Glomerular endothelial cell (primary cell): ENCODE measurements around the gene CAMK2N1. TPM values are rescaled to one million over a fixed set of nuclear protein-coding genes. Genes with fewer than 3 reads are reported as not detected.

Experiments
- DNase-seq: peaks from one replicate; pipeline ENCODE4 v3.0.0-alpha.2; 2011; ENCODE audit warnings: low read depth, low spot score; ENCODE audit errors: extremely low read depth
- total RNA-seq: library from RNA; depleted of rRNA; stranded (reverse); fragments of >200 nt; gene quantifications from 2 replicates; pipeline ENCODE4 v1.2.3, GENCODE V29; 2015

Gene CAMK2N1
- total RNA-seq, 1 donor from 2014 or later = 8.9 TPM

DNA sequence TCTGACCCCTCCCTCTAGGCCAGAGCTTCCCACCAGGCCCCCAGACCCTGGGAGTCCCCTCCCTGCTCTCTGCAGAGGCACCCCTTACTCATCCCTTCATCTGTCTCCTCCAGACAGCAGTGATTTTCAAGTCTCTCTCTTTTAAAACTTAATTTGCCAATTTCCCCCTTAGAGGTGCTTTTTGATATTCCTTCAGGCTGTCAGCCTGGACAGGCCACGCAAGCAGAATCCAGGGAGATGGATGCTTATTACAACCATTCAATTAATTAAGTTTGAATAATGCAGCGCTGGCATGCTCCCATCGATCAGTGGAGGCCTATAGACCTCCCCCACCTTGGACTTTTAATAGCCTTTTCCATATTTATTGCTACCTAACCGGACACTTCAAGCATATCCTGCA lies 6.2 kb downstream of the CAMK2N1 start:
- DNase-seq = no peak

DNA sequence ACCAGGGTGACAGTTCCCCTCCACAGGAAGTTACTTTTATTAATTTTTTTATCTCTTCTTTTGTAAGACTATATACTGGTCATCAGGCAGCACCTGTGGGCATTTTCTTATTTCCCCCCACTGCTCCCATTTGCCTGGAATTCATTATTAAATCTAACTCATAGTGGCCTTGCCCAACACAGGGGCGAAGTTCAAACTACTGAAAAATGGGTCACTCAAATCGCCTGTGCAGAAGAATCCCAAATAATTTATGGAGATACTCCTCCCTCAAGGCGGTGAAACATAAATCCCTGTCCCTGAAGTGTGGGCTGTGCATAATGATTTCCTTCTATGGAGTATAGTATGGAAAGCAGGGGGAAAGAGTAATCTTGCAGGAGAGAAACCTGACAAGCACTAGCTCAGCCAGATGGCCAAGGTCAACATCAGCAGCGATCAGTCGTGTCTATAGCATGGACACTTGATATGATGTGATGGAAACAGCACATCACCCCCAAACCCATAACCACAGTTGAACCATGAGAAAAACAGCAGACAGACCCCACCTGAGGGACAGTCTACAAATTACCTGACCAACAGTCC lies 7.9 kb downstream of the CAMK2N1 start:
- no peak for DNase-seq

DNA sequence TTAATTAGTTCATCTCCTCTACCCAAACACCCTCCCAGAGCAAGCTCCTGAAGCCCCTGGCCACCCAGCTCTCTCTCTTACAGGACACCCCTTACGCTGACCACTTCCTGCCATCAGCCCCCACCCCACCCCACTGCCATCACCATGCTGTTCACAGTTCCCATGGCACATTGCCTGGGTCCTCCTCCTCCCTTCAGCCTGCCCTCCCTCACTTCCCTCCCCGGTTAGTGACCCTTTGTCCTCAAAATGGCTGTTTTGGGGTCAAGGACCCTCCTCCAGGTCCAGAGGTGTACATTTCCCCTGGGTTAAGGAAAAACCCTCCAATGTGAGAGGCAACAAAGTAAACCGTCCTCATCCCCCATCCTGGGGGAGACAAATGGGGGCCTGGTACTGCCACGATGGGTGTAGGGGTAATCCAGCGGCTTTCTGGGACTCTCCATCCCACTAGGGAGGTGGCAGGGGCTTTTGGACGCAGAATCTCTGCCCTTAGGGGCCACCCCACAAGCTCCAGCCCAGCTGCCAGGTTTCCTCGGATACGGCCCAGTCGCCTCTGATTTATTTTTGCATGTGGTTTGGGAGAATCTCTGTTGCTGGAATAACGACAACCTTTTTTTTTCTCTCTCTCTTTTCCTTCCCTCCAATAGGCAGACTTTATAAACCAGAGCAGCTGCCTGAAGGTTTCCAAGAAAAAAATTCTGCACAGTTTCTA lies 8.5 kb downstream of the CAMK2N1 start:
- no peak for DNase-seq

DNA sequence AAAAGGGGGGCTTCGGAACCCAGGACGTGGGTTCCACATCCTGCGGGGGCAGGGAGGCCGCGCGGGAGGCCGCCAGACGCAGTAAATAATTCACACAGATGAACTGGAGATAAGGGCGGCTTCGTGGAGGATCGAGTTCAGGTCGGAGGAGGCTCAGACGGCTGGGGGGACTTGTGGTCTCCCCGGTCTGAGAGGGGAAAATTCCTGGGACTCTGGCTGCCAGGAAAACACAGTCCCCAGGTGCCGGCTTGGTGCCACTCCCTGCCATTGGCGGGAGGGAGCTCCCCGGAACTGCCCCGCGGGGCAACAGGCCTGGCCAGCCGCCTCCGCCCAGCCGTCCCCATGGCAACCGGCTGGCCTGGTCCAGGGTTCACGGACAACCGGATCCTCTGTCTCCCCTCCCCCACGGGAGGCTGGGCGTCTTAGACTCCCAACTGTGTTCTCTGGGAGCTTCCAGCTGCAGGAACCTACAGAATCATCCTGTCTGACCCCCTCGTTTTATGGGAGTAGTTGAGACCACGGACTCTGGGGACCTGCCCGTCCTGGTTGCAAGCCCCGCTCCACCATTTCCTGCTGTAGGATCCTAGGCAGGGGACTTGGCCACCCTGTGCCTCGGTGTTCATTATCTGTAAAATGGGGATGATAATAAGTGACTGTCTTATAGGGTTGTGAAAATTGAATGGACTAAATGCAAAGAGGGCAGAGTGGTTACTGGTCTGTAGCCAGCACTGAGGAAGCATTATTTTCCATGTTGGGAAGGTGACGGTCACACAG lies 9.6 kb downstream of the CAMK2N1 start:
- no peak for DNase-seq

DNA sequence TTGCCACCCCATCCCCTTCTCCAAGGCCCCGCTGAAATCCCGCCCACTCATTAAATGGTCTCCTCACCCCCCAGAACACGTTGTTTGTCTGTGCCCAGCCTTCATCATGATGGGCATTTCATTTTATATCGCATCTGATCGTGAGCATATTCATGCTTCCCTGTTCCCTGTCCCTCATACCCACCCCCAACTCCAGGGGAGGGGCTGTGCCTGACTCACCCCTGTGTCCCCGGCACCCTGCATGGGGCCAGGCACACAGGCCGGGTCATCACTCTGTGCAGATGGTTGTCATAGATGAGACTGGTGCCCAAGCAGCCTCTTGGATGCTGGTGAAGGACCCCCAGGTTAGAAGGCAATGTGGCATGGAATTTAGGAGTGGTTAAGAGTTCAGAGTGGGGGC lies 11.0 kb downstream of the CAMK2N1 start:
- no peak for DNase-seq

DNA sequence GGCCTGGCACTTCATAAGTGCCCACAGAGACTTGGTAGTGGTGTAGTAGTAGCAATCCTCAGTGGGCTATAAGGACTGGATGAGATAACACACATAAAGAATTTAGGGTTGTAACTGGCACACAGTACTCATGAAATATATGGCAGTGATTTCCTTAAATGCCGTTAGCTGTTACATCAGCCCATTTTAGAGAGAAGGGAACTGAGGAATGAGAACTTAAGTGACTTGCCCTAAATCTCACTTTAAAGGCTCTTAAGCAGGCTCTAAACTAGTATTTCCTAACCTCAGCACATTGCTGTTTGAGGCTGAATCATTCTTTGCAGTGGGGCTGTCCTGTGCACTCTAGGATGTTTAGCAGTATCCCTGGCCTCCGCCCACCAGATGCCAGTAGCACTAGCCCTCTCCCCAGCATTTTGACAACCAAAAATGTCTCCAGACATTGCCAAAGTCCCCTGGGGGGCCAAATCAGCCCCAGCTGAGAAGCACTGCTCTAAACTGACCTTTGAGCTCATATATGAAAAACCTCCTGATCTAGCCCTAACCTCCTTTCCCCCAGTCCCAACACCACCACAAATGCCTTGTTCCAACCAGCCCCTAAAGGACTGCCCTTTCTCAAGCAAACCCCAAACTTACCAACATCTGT lies 11.6 kb downstream of the CAMK2N1 start:
- DNase-seq = no peak

DNA sequence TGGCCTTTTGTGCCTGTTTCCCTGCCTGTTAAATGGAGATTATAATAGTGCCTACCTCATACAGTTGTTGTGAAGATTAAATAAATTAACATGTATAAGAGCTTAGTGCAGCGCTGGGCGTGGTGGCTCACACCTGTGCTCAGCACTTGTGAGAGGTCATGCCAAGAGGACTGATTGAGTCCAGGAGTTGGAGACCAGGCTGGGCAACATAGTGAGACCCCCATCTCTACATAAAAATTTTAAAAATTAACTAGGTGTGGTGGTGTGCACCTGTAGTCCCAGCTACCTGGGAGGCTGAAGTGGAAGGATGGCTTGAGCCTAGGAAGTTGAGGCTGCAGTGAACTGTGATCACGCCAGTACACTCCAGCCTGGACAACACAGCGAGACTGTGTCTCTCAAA lies 12.1 kb downstream of the CAMK2N1 start:
- DNase-seq = no peak

DNA sequence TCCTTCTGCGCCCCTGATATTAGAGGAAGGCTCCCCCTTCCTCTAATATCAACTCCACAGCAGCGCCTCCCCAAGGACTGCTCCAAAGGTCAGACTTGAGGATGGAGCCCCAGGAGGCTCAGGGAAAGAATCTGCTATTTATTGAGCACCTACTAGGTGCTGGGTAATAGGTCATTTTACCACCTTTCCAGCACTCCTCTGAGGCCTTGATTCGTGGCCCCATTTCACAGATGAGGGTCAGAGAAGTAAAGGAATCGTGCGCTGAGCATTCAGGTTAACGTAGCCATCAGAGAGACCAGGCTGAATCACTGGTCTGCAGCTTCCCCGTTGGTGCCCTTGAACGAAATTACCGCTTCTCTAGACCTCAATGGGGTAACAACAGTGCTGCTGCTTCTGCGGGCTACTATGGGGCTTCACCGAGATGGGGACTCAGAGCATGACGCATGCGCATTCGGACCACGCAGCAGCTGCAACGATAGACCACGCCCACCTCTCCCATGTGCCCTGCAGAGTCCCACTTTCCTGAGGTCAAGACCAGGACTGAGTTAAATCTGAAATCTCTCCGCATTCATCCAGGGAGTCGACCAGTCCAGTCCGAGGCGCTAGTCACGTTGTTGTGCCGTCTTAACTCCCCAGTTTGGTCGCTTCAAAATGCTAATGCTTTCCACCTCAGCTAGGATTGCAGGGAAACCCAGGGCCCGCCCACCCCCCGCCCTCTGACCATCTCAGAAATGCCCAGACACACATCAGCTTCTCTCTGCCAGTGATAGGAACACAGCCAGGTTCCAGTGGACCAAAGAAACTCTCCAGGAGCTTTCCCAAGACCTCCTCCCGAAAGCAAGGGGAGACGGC lies 12.9 kb downstream of the CAMK2N1 start:
- no peak for DNase-seq

DNA sequence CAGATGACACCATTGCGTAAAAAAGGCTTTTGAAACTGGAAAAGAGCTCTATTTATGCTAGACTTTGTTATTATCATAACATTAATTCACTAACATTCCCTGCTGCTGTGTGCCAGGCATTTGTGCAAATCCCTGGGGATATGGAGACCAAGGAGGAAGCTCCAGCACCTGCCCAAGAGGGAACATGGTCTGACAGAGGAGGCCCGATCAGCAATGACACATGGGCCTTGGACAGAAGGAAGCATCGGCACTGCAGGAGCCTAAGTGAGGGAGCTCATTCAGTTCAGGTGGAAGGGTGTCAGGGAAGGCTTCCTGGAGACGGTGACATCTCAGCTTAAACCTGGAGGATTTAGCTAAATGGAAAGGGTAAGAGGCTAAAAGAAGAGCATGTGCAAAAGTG lies 13.9 kb downstream of the CAMK2N1 start:
- DNase-seq = no peak

DNA sequence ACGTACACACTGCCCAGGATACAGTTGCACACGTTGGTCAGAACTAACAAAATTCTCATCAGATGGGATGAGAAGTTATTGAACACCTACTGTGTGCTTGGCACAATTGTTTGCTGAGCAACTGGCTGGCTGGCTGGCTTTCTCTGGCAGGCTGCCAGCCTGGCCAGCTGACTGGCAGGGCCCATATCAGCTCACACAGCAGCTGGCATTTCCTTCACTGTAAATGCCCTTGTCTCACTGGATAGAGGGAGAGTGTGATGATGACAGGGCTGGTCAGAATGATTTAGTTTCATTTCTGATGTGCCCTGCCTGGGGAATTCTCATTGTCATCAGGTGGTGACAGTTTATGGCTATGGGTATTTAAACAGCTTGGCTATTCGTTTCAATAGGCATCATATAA lies 15.8 kb downstream of the CAMK2N1 start:
- no peak for DNase-seq

DNA sequence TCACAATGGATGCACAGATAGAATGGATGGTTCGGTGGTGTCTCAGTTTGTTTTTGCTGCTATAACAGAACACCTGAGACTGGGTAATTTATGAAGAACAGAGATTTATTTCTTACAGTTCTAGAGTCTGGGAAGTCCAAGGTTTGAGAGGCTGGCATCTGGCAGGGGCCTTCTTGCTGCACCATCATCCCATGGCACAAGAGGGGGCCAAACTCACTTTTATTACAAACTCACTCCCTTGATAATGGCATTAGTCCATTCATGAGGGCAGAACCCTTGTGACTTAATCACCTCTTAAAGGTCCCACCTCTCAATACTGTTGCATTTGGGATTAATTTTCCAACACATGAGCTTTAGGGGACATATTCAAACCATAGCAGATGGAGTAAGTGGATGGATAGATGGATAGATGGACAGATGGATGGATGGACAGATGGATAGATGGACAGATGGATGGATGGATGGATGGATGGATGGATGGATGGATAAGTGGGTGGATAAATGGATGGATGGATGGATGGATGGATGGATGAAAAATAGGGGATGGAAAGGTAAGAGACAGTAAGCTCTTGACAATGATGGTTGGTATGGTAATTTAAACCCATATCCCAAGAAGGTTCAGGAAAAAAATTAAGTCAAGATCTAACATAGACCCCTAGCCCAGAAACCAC lies 16.5 kb downstream of the CAMK2N1 start:
- no peak for DNase-seq

DNA sequence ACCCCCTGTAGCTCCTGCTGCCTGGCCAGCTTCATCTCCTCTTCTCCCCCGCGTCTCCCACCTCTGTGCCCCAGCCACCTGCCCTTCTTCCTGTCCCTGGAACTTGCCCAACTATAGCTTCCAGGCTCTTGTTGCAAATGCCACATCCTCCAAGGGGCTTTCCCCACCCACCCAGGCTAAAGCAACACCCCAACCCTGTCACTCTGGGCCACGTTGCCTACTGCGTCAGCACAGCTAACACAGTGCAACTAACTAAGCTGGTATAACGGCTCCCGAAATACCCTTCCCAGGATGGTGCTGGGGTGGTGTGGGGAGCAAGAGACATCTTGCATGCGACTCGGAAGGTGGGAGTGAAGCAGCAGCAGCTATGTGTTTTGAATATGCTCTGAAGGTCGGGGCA lies 19.7 kb downstream of the CAMK2N1 start:
- no peak for DNase-seq

DNA sequence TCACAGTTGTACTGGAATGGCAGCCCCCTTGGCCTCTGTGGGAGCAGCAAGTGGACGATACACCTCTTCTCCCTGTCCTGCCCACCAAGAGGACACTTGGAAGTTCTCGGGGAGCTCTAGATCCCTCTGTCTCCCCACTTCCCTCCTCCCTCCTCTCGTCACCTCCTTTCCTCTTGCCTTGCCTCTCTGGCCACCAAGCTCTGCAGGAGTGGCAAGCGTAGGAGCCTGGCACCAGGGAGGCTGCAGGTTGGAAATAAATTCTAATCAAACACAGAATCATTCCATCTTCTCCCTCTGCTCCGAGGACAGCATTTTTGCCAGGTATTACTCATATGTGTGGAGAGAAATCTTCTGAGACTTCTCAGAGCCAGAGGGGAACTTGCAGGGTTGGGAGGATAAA lies 20.8 kb downstream of the CAMK2N1 start:
- no peak for DNase-seq

DNA sequence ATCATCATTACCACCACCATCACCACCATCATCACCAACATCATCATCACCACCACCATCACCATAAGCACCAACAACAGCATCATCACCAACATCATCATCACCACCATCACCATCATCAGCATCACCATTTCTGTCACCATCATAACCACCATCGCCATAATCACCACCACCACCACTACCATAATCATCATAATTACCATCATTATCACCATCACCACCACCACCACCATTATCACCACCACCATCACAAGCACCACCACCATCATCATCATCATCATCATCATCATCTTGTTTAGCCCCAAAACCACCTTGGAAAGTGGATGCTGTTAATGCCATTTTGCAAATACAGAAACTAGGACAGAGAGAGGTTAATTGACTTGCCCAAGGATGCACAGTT lies 22.5 kb downstream of the CAMK2N1 start:
- DNase-seq = no peak

DNA sequence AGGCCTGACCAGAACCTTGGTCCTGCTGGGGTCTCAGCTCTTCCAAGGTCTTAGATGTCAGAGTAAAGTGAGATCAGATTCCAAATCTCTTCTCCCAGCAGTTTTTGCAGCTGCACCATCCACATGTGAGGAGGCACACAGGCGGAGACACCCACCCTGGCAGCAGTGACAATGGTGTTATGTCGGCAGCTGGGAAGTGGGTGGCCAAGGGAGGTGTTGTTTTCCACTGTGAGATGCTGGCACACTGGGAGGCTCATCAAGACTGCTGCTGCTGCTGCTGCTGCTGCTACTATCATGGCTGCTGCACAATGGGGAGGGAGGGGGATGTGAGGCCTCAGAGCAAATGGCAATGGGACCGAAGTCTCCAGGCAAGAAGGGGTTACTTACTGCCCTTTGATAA lies 23.6 kb downstream of the CAMK2N1 start:
- DNase-seq = no peak

DNA sequence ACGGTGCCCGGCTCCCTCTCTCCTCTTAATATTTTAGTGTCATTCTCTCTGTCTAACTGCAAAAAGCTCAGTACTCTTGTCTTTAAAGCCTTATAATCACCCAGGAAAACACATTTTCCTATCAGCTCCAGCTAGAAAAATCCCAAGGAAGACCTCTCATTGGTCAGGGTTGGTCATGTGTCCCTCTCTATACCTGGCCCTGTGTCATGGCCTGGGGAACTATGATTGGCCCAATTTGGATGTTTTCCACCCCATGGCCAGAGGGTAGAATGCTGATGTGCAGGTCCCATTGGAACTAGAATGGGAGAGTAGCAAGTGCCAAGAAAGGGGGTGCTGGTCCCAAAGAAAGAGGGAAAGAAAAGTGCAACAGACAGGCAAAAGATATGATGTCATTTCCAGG lies 27.3 kb downstream of the CAMK2N1 start:
- no peak for DNase-seq

DNA sequence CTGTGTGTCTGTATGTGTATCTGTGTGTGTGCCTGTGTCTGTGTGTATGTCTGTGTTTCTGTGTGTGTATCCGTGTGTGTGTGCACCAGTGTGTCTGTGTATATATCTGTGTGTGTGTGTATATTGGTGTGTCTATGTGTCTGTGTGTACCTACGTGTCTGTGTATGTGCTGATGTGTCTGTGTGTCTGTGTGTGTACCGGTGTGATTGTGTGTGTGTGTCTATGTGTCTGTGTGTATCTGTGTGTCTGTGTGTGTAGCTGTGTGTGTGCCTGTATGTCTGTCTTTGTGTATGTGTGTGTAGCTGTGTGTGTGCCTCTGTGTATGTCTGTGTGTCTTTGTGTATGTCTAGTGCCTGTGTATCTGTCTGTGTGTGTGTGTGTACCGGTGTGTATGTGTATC lies 32.0 kb downstream of the CAMK2N1 start:
- no peak for DNase-seq

DNA sequence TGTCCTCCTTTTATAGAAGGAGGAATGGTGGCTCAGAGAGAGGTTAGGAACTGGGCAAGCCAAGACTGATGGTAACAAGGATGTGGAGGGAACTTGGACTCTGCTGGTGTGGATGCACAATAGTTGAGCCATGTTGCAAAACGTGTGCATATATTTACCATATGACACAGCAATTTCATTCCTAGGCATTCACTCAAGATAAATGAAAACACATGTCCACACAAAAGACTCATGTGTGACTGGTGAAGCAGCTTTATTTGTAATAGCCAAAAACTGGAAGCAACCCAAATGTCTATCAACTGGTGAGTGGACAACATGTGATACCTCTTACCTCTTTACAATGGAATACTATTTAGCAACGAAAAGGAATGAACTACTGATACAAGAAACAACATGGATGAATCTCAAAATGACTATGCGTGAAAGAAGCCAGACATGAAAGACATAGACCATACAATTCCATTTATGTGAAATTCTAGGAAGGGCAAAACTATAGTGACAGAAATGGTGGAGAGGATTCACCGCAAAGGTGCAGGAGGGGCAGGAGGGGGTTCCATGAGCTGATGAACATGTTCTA lies 36.2 kb downstream of the CAMK2N1 start:
- DNase-seq = no peak

DNA sequence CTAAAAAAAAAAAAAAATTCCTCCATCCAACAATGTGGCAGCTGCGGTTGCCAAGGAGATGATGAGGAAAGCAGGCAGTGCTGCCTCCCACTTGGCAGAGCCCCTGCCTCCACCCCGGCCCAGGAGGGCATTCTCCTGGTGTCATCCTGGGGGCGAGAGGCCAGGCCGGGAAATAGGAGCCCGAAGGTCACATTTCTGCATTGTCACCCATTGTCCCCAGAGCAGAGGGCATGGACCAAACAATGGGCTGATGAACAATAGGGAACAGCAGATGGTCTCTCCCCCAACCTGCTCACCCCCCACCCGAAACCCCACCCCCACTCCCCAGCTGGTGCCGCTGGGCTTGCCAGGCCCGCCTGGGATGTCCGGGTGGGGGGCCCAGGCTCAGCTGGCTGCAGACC lies 37.3 kb downstream of the CAMK2N1 start:
- no peak for DNase-seq

DNA sequence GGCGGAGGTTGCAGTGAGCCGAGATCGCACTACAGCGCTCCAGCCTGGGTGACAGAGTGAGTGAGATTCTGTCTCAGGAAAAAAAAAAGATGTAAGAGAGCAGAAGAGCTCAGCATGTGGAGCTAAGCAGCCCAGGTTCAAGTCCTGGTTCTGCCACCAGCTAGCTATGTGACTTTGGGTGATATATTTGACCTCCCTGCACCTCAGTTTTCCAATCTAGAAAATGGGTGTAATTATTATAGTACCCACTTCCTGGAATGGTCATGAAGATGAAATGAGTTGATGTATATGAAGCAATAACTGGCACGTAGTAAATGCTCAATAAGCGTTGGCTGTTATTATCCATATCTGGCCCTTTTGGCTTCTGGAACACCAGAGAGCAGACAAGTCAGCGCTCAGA lies 38.2 kb downstream of the CAMK2N1 start:
- DNase-seq = no peak
